Keratinocyte (primary cell): ENCODE data around the gene TFDP1.

Experiments
- EZH2 ChIP-seq: IDR thresholded peaks from one replicate; pipeline ENCODE4 v1.6.1; 2012; ENCODE audit warnings: inconsistent platforms, mild to moderate bottlenecking, low read length, moderate library complexity
- TF ChIP-seq, protein P1 (sequence below), 3 experiments: IDR thresholded peaks in 1 of 3; conservative IDR thresholded peaks in 1 of 3; optimal IDR thresholded peaks in 1 of 3; 2 replicates in 2 of 3; 3 replicates in 1 of 3; pipeline versions ENCODE3 to v1.5.1; 2011; ENCODE audit warnings: low read length in 3 of 3, mild to moderate bottlenecking in 3 of 3, moderate library complexity in 2 of 3, control low read depth in 1 of 3, inconsistent platforms in 1 of 3; ENCODE audit not compliant: insufficient read depth in 2 of 3; ENCODE audit errors: extremely low read depth in 1 of 3

DNA sequence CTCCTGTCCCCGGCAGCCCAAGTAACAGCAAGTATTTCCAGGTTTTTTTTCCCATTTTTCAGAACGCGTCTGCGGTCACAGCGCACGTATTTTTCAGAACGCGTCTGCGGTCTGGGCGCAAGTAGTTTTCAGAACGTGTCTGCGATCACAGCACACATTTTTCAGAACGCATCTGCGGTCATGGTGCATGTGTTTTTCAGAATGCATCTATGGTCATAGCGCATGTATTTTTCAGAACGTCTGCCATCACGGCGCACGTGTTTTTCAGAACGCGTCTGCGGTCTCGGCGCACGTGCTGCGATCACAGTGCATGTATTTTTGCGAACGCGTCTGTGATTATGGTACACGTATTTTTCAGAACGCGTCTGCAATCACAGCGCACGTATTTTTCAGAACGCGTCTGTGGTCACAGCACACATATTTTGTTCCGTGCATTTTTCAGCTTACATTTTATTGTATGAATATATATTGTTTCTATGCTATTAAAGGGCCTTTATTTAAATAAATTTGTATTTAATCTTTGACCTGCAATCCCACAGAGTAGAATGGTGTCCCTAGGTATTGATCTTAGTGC lies 53.7 kb downstream of the TFDP1 start:
- TF ChIP-seq, protein P1, sequence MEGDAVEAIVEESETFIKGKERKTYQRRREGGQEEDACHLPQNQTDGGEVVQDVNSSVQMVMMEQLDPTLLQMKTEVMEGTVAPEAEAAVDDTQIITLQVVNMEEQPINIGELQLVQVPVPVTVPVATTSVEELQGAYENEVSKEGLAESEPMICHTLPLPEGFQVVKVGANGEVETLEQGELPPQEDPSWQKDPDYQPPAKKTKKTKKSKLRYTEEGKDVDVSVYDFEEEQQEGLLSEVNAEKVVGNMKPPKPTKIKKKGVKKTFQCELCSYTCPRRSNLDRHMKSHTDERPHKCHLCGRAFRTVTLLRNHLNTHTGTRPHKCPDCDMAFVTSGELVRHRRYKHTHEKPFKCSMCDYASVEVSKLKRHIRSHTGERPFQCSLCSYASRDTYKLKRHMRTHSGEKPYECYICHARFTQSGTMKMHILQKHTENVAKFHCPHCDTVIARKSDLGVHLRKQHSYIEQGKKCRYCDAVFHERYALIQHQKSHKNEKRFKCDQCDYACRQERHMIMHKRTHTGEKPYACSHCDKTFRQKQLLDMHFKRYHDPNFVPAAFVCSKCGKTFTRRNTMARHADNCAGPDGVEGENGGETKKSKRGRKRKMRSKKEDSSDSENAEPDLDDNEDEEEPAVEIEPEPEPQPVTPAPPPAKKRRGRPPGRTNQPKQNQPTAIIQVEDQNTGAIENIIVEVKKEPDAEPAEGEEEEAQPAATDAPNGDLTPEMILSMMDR (optimal IDR thresholded peaks at IDR 0.05 in 1 of 3, IDR thresholded peaks at IDR 0.05 in 1 of 3, conservative IDR thresholded peaks at IDR 0.05 in 1 of 3; ENCODE audit: extremely low read depth in 1 of 3, insufficient read depth in 2 of 3, low read length in 3 of 3): no peak
- TF ChIP-seq EZH2: no peak
